H1 (cell line): ENCODE measurements around the gene LPP. TPM values are rescaled to one million over a fixed set of nuclear protein-coding genes. Genes with fewer than 3 reads are reported as not detected.

Source experiments
- CTCF ChIA-PET: fragments of 300-600 bp; sonication (Branson Sonifier 250); formaldehyde crosslinking; loops from one replicate; lab custom pipeline; 2021; ENCODE audit not compliant: partially characterized antibody; lab: Charles Lee
- POLR2A ChIA-PET: fragments of 300-600 bp; sonication (Branson Sonifier 250); formaldehyde crosslinking; loops from one replicate; lab custom pipeline; 2021; ENCODE audit warnings: inconsistent platforms; ENCODE audit not compliant: partially characterized antibody; lab: Charles Lee
- DNase-seq, 2 experiments: peaks; one replicate each; pipeline versions ENCODE4 v3.0.0 to v3.0.0-alpha.2; 2010 to 2022; ENCODE audit warnings: low spot score in 2 of 2, low read depth in 1 of 2, mixed read lengths in 1 of 2
- FAIRE-seq: peaks from 2 replicates; lab custom pipeline; 2011; peaks lifted over from hg19 to GRCh38; lab: Jason Lieb, UNC
- H2AFZ ChIP-seq: 2 replicates; pipeline ENCODE4 v1.8.1; 2012; ENCODE audit warnings: low read length, inconsistent platforms
- H2AK5ac ChIP-seq: 2 replicates; pipeline ENCODE4 v1.6.1; 2013; ENCODE audit warnings: low read depth, low read length
- H2BK120ac ChIP-seq: replicated peaks from 2 replicates; pipeline ENCODE3; 2013; ENCODE audit warnings: low read depth, low read length, inconsistent platforms
- H2BK12ac ChIP-seq: 2 replicates; pipeline ENCODE4 v1.6.1; 2013; ENCODE audit warnings: low read depth, low read length
- H2BK15ac ChIP-seq: 2 replicates; pipeline ENCODE4 v1.6.1; 2013; ENCODE audit warnings: low read length
- H2BK20ac ChIP-seq: 2 replicates; pipeline ENCODE4 v1.6.1; 2013; ENCODE audit warnings: low read length
- H2BK5ac ChIP-seq: 2 replicates; pipeline ENCODE4 v1.6.1; 2013; ENCODE audit warnings: low read depth, low read length
- H3K14ac ChIP-seq: 2 replicates; pipeline ENCODE4 v1.6.1; 2013; ENCODE audit warnings: inconsistent platforms; ENCODE audit not compliant: insufficient read length
- H3K18ac ChIP-seq: 2 replicates; pipeline ENCODE4 v1.6.1; 2013; ENCODE audit warnings: low read length; ENCODE audit errors: extremely low read depth
- H3K23ac ChIP-seq: 2 replicates; pipeline ENCODE4 v1.6.1; 2013; ENCODE audit warnings: inconsistent platforms; ENCODE audit not compliant: insufficient read length
- H3K23me2 ChIP-seq: 2 replicates; pipeline ENCODE4 v1.6.1; 2013; ENCODE audit warnings: low read depth, low read length
- H3K27ac ChIP-seq: 2 replicates; pipeline ENCODE4 v1.6.1; 2011; ENCODE audit warnings: low read depth, low read length, inconsistent platforms
- H3K27me3 ChIP-seq, 4 experiments: replicated peaks in 1 of 4; 1 replicate in 1 of 4; 2 replicates in 3 of 4; pipeline versions ENCODE4 v1.6.1 to v1.8.1; 2011 to 2013; ENCODE audit warnings: low read length in 3 of 4, mild to moderate bottlenecking in 3 of 4, inconsistent platforms in 2 of 4, mixed read lengths in 2 of 4, moderate library complexity in 1 of 4; ENCODE audit not compliant: control insufficient read depth in 3 of 4, insufficient read depth in 3 of 4; ENCODE audit errors: extremely low read depth in 1 of 4
- H3K36me3 ChIP-seq, 4 experiments: 2 replicates each; pipeline versions ENCODE4 v1.6.1 to v1.8.1; 2011 to 2013; ENCODE audit warnings: mild to moderate bottlenecking in 4 of 4, low read length in 3 of 4, moderate library complexity in 2 of 4, control low read depth in 1 of 4, inconsistent platforms in 1 of 4; ENCODE audit not compliant: insufficient read depth in 4 of 4, control insufficient read depth in 2 of 4
- H3K4ac ChIP-seq: replicated peaks from 2 replicates; pipeline ENCODE3; 2013; ENCODE audit warnings: low read length, low read depth, mixed read lengths, inconsistent platforms; ENCODE audit not compliant: insufficient read length
- H3K4me1 ChIP-seq, 4 experiments: replicated peaks in 1 of 4; 1 replicate in 1 of 4; 2 replicates in 3 of 4; pipeline versions ENCODE4 v1.6.1 to v1.8.1; 2011 to 2013; ENCODE audit warnings: low read length in 3 of 4, inconsistent platforms in 2 of 4, mixed read lengths in 1 of 4; ENCODE audit not compliant: insufficient read depth in 4 of 4, control insufficient read depth in 3 of 4
- H3K4me2 ChIP-seq, 2 experiments: 2 replicates each; pipeline versions ENCODE4 v1.6.1 to v1.8.1; 2011 to 2013; ENCODE audit warnings: low read depth in 2 of 2, low read length in 2 of 2, control low read depth in 1 of 2, inconsistent platforms in 1 of 2, mild to moderate bottlenecking in 1 of 2; ENCODE audit not compliant: insufficient read depth in 1 of 2
- H3K4me3 ChIP-seq, 4 experiments: fragments of 200-600, 300-600 bp in 1 of 4; sonication (generic), shearing (Covaris generic), sonication (Bioruptor Twin) in 1 of 4; 2 replicates each; pipeline versions ENCODE4 v1.5.1 to v1.8.1; 2011 to 2016; ENCODE audit warnings: low read length in 4 of 4, low read depth in 3 of 4, control low read depth in 2 of 4, inconsistent platforms in 2 of 4, mild to moderate bottlenecking in 2 of 4, mixed read lengths in 1 of 4, moderate library complexity in 1 of 4; ENCODE audit not compliant: insufficient read depth in 2 of 4; ENCODE audit errors: extremely low read depth in 1 of 4
- H3K56ac ChIP-seq: replicated peaks from 2 replicates; pipeline ENCODE3; 2013; ENCODE audit warnings: low read depth, mild to moderate bottlenecking, mixed read lengths, low read length, inconsistent platforms; ENCODE audit not compliant: insufficient read length
- H3K79me1 ChIP-seq: 2 replicates; pipeline ENCODE4 v1.6.1; 2013; ENCODE audit warnings: low read depth, low read length, control low read depth
- H3K79me2 ChIP-seq, 2 experiments: 2 replicates each; pipeline versions ENCODE4 v1.6.1 to v1.8.1; 2012 to 2013; ENCODE audit warnings: low read length in 2 of 2, mild to moderate bottlenecking in 2 of 2, inconsistent platforms in 1 of 2; ENCODE audit not compliant: insufficient read depth in 2 of 2, control insufficient read depth in 1 of 2
- H3K9ac ChIP-seq, 4 experiments: replicated peaks in 1 of 4; 1 replicate in 1 of 4; 2 replicates in 3 of 4; pipeline versions ENCODE4 v1.6.1 to v1.8.1; 2011 to 2013; ENCODE audit warnings: low read depth in 3 of 4, low read length in 3 of 4, control low read depth in 2 of 4, mild to moderate bottlenecking in 2 of 4, moderate library complexity in 2 of 4, inconsistent platforms in 1 of 4; ENCODE audit errors: extremely low read depth in 1 of 4
- H3K9me3 ChIP-seq, 2 experiments: 2 replicates each; pipeline versions ENCODE4 v1.6.1 to v1.8.1; 2012 to 2013; ENCODE audit warnings: mild to moderate bottlenecking in 2 of 2, moderate library complexity in 2 of 2, control low read depth in 1 of 2, inconsistent platforms in 1 of 2, low read depth in 1 of 2, low read length in 1 of 2, mixed read lengths in 1 of 2; ENCODE audit not compliant: insufficient read depth in 2 of 2
- H4K20me1 ChIP-seq, 2 experiments: replicated peaks in 1 of 2; 2 replicates each; pipeline versions ENCODE3 to v1.8.1; 2011 to 2013; ENCODE audit warnings: inconsistent platforms in 2 of 2, low read length in 2 of 2, mild to moderate bottlenecking in 1 of 2; ENCODE audit not compliant: insufficient read depth in 2 of 2, control insufficient read depth in 1 of 2
- H4K5ac ChIP-seq: 2 replicates; pipeline ENCODE4 v1.6.1; 2013; ENCODE audit warnings: low read length, low read depth, mixed read lengths, inconsistent platforms; ENCODE audit not compliant: insufficient read length
- H4K8ac ChIP-seq: 2 replicates; pipeline ENCODE4 v1.8.0; 2013; ENCODE audit warnings: mild to moderate bottlenecking, moderate library complexity, low read length, inconsistent platforms; ENCODE audit not compliant: insufficient read depth; ENCODE audit errors: extremely low read depth
- H4K91ac ChIP-seq: replicated peaks from 2 replicates; pipeline ENCODE3; 2013; ENCODE audit warnings: low read length, mixed read lengths, inconsistent platforms; ENCODE audit not compliant: insufficient read length
- ATF3 ChIP-seq: IDR thresholded peaks from 2 replicates; pipeline ENCODE4 v1.6.1; 2011; ENCODE audit warnings: low read depth, mild to moderate bottlenecking, low read length; ENCODE audit not compliant: insufficient read depth
- CREB1 ChIP-seq: IDR thresholded peaks from 2 replicates; pipeline ENCODE4 v1.6.1; 2012; ENCODE audit warnings: inconsistent platforms
- KDM1A ChIP-seq: fragments of 200-600, 300-600 bp; sonication (generic); IDR thresholded peaks from 2 replicates; pipeline ENCODE4 v1.7.1; 2016; ENCODE audit warnings: mild to moderate bottlenecking, low read length, borderline replicate concordance
- KDM4A ChIP-seq: IDR thresholded peaks from one replicate; pipeline ENCODE4 v1.7.1; 2012; ENCODE audit warnings: low read depth, mild to moderate bottlenecking, moderate library complexity, low read length, inconsistent platforms; ENCODE audit not compliant: severe bottlenecking
- MAX ChIP-seq: IDR thresholded peaks from 2 replicates; pipeline ENCODE4 v1.6.1; 2012; ENCODE audit warnings: inconsistent platforms
- RAD21 ChIP-seq, 2 experiments: IDR thresholded peaks in 1 of 2; conservative IDR thresholded peaks in 1 of 2; 2 replicates each; pipeline ENCODE4 v1.6.1; 2011; ENCODE audit warnings: low read depth in 2 of 2, low read length in 2 of 2, improper control_type of control experiment in 1 of 2, inconsistent platforms in 1 of 2, mild to moderate bottlenecking in 1 of 2, moderate library complexity in 1 of 2
- RFX5 ChIP-seq: IDR thresholded peaks from 2 replicates; pipeline ENCODE4 v1.6.1; 2011; ENCODE audit warnings: low read depth, low read length, improper control_type of control experiment, borderline replicate concordance
- RXRA ChIP-seq: IDR thresholded peaks from 2 replicates; pipeline ENCODE4 v1.6.1; 2011; ENCODE audit warnings: low read depth, mild to moderate bottlenecking, low read length, moderate library complexity; ENCODE audit not compliant: insufficient read depth
- SP2 ChIP-seq: IDR thresholded peaks from 2 replicates; pipeline ENCODE4 v1.6.1; 2012; ENCODE audit warnings: mild to moderate bottlenecking, low read length, inconsistent platforms
- TAF1 ChIP-seq: IDR thresholded peaks from 2 replicates; pipeline ENCODE4 v1.6.1; 2011; ENCODE audit warnings: mild to moderate bottlenecking, low read depth, low read length
- YY1 ChIP-seq: IDR thresholded peaks from 2 replicates; pipeline ENCODE4 v1.6.1; 2011; ENCODE audit warnings: low read depth, mild to moderate bottlenecking, low read length
- WGBS, 2 experiments: shearing (Covaris generic) in 1 of 2; methylation state at CpG; one replicate each; pipeline versions ENCODE4 v1.1.6 to v1.1.7; 2013 to 2015; ENCODE audit warnings: low lambda C conversion rate in 2 of 2, mixed read lengths in 2 of 2, inconsistent platforms in 1 of 2, low coverage in 1 of 2, missing lambda C conversion rate in 1 of 2; ENCODE audit not compliant: insufficient replicate concordance in 2 of 2, insufficient coverage in 1 of 2, insufficient read length in 1 of 2; ENCODE audit errors: extremely low coverage in 1 of 2, missing lambda C conversion rate in 1 of 2; 5-methylcytosine and 5-hydroxymethylcytosine counted together
- polyA plus RNA-seq, 7 experiments: library from polyadenylated mRNA; depleted of rRNA in 3 of 7; stranded (reverse) in 5 of 7; unstranded in 2 of 7; fragments of >200 nt in 5 of 7; fragments of 200-250 nt in 2 of 7; gene quantifications; 1 replicate in 5 of 7; 2 replicates in 1 of 7; 4 replicates in 1 of 7; pipeline versions ENCODE4 v1.2.1 to v1.2.3, GENCODE V29; 2011 to 2013; ENCODE audit warnings: missing spikeins in 2 of 7, mixed read lengths in 2 of 7
- total RNA-seq: library from RNA; stranded (reverse); fragmentation: NEBNext Ultra II Directional; extraction: Animal tissue kit (Norgen Biotek cat#: 25700); gene quantifications from 2 replicates; pipeline ENCODE4 v1.2.1, GENCODE V29; 2021

Gene LPP
- total and polyA plus RNA-seq, 2 of the 8 experiments (the other 6 are each of a cell fraction or from before 2014, with no cell fraction given), result 10.0 to 53.3 TPM

- Histone ChIP-seq H4K20me1 (no peaks in the 10 kb centered on the region), H2AK5ac (no peak overlapping the region), H3K79me2 (no peaks in the 10 kb centered on the region), H4K5ac (no peak overlapping the region), H3K4me3 (no peak overlapping the region), H3K23ac (no peak overlapping the region), H3K4me1 (peaks cover 0 to 3% (median 2%) of the 10 kb centered on the region in 4 experiments; a peak in 3 of 7 replicates), H3K9me3 (no peaks in the 10 kb centered on the region), H3K56ac (no peak overlapping the region), H2BK15ac (no peak overlapping the region), H3K9ac (no peak overlapping the region), H3K14ac (no peak overlapping the region), H4K91ac (no peak overlapping the region), H2BK5ac (no peak overlapping the region), H3K36me3 (no peaks in the 10 kb centered on the region), H2AFZ (no peak overlapping the region), H2BK120ac (no peak overlapping the region), H3K27me3 (no peaks in the 10 kb centered on the region), H3K4me2 (no peak overlapping the region), H3K27ac (no peak overlapping the region), H3K4ac (no peak overlapping the region), H2BK12ac (no peak overlapping the region), H4K8ac (no peak overlapping the region), H3K23me2 (no peaks in the 10 kb centered on the region), H3K18ac (no peak overlapping the region), H2BK20ac (no peak overlapping the region), H3K79me1 (no peaks in the 10 kb centered on the region)
- ChIA-PET CTCF (interaction anchor here (0.6 to 1.5 kb wide), 4 partner anchors 10 to 543 kb away, joined by 3 to 4 read pairs (median 4); no protein-coding TSS in a partner anchor), POLR2A (interaction anchor here (1.3 kb wide), 1 partner anchor 9 kb away, joined by 3 read pairs; no protein-coding TSS in a partner anchor)
- TF ChIP-seq SP2, result no peak
- no peak for TF ChIP-seq YY1
- TF ChIP-seq RFX5, result no peak
- TF ChIP-seq CREB1, result no peak
- no peak for TF ChIP-seq RAD21 (IDR thresholded peaks at IDR 0.05 in 1 of 2, conservative IDR thresholded peaks at IDR 0.05 in 1 of 2; ENCODE audit: low read depth in 2 of 2, low read length in 2 of 2)
- no peak for TF ChIP-seq MAX
- no peak for TF ChIP-seq TAF1
- no peak for TF ChIP-seq RXRA
- no peak for TF ChIP-seq KDM1A
- TF ChIP-seq ATF3, result no peak
- no peak for TF ChIP-seq KDM4A
- no peak for DNase-seq
- no peak for FAIRE-seq
- WGBS, 2 experiments, result 94% methylated on average over 2 of the region's 2 CpGs; no CpG with 5 or more reads in 1 of the 2 experiments
Observed at GRCh38 chr3:188667926-188668325, 514.0 kb downstream of the LPP start.
